ENCODE results near the gene UTP14A.

UTP14A gene

GRCh38 chrX:129953334-129953648, 47.3 kb downstream of the UTP14A start:
- no peak overlapping the region for H3K27ac ChIP-seq (ENCODE audit: low read depth, low read length)
- H3K9me3 ChIP-seq (ENCODE audit: control insufficient read depth, insufficient read depth, low read depth, low read length) = no peaks in the 10 kb centered on the region
- no peaks in the 10 kb centered on the region for H3K36me3 ChIP-seq (ENCODE audit: control insufficient read depth, insufficient read depth, low read length)
- peaks cover 84% of the 10 kb centered on the region for H3K27me3 ChIP-seq (ENCODE audit: control insufficient read depth, insufficient read depth, low read length)
- H3K9ac ChIP-seq (ENCODE audit: low read length) = no peak overlapping the region
- H3K4me1 ChIP-seq (ENCODE audit: control insufficient read depth, insufficient read depth, low read length) = peaks cover 33% of the 10 kb centered on the region
- H3K4me3 ChIP-seq (ENCODE audit: low read depth, low read length) = peak overlapping the region; percentile 69

- H3K9ac ChIP-seq (ENCODE audit: low read length) = no peak overlapping the region
- no peaks in the 10 kb centered on the region for H3K9me3 ChIP-seq (ENCODE audit: control insufficient read depth, insufficient read depth, low read depth, low read length)
- peak overlapping the region; percentile 69 for H3K4me3 ChIP-seq (ENCODE audit: low read depth, low read length)
- peaks cover 34% of the 10 kb centered on the region for H3K4me1 ChIP-seq (ENCODE audit: control insufficient read depth, insufficient read depth, low read length)
- no peaks in the 10 kb centered on the region for H3K36me3 ChIP-seq (ENCODE audit: control insufficient read depth, insufficient read depth, low read length)
- no peak overlapping the region for H3K27ac ChIP-seq (ENCODE audit: low read depth, low read length)
- peaks cover 90% of the 10 kb centered on the region for H3K27me3 ChIP-seq (ENCODE audit: control insufficient read depth, insufficient read depth, low read length)
These were observed 47.9 kb downstream of the UTP14A start for GRCh38 chrX:129953881-129954280.

- no peak overlapping the region for H3K27ac ChIP-seq (ENCODE audit: low read depth, low read length)
- H3K9me3 ChIP-seq (ENCODE audit: control insufficient read depth, insufficient read depth, low read depth, low read length) = no peaks in the 10 kb centered on the region
These were observed 48.8 kb downstream of the UTP14A start for GRCh38 chrX:129954804-129955203.

GRCh38 chrX:129955682-129956081, 49.7 kb downstream of the UTP14A start:
- H3K27ac ChIP-seq (ENCODE audit: low read depth, low read length) = no peak overlapping the region
- H3K9ac ChIP-seq (ENCODE audit: low read length) = no peak overlapping the region
- peaks cover 44% of the 10 kb centered on the region for H3K4me1 ChIP-seq (ENCODE audit: control insufficient read depth, insufficient read depth, low read length)
- no peaks in the 10 kb centered on the region for H3K9me3 ChIP-seq (ENCODE audit: control insufficient read depth, insufficient read depth, low read depth, low read length)
- H3K36me3 ChIP-seq (ENCODE audit: control insufficient read depth, insufficient read depth, low read length) = no peaks in the 10 kb centered on the region
- H3K4me3 ChIP-seq (ENCODE audit: low read depth, low read length) = no peak overlapping the region
- H3K27me3 ChIP-seq (ENCODE audit: control insufficient read depth, insufficient read depth, low read length) = peaks cover 94% of the 10 kb centered on the region

More at GRCh38 chrX:129954804-129955203, 48.8 kb downstream of the UTP14A start:
- Histone ChIP-seq H3K36me3 (ENCODE audit: control insufficient read depth, insufficient read depth, low read length) (no peaks in the 10 kb centered on the region), H3K4me1 (ENCODE audit: control insufficient read depth, insufficient read depth, low read length) (peaks cover 40% of the 10 kb centered on the region), H3K4me3 (ENCODE audit: low read depth, low read length) (no peak overlapping the region), H3K9ac (ENCODE audit: low read length) (no peak overlapping the region), H3K27me3 (ENCODE audit: control insufficient read depth, insufficient read depth, low read length) (peaks cover 94% of the 10 kb centered on the region)

GRCh38 chrX:129956145-129956544, 50.2 kb downstream of the UTP14A start:
- peaks cover 94% of the 10 kb centered on the region for H3K27me3 ChIP-seq (ENCODE audit: control insufficient read depth, insufficient read depth, low read length)

GRCh38 chrX:129956765-129957164, 50.8 kb downstream of the UTP14A start:
- peaks cover 93% of the 10 kb centered on the region for H3K27me3 ChIP-seq (ENCODE audit: control insufficient read depth, insufficient read depth, low read length)
- no peak overlapping the region for H3K27ac ChIP-seq (ENCODE audit: low read depth, low read length)
- no peak overlapping the region for H3K9ac ChIP-seq (ENCODE audit: low read length)
- peaks cover 52% of the 10 kb centered on the region for H3K4me1 ChIP-seq (ENCODE audit: control insufficient read depth, insufficient read depth, low read length)
- H3K4me3 ChIP-seq (ENCODE audit: low read depth, low read length) = peak overlapping the region; percentile 74
- no peaks in the 10 kb centered on the region for H3K36me3 ChIP-seq (ENCODE audit: control insufficient read depth, insufficient read depth, low read length)
- no peaks in the 10 kb centered on the region for H3K9me3 ChIP-seq (ENCODE audit: control insufficient read depth, insufficient read depth, low read depth, low read length)

More at GRCh38 chrX:129956145-129956544, 50.2 kb downstream of the UTP14A start:
- Histone ChIP-seq H3K9ac (ENCODE audit: low read length) (no peak overlapping the region), H3K9me3 (ENCODE audit: control insufficient read depth, insufficient read depth, low read depth, low read length) (no peaks in the 10 kb centered on the region), H3K27ac (ENCODE audit: low read depth, low read length) (no peak overlapping the region), H3K36me3 (ENCODE audit: control insufficient read depth, insufficient read depth, low read length) (no peaks in the 10 kb centered on the region), H3K4me1 (ENCODE audit: control insufficient read depth, insufficient read depth, low read length) (peaks cover 47% of the 10 kb centered on the region), H3K4me3 (ENCODE audit: low read depth, low read length) (peak overlapping the region; percentile 74)

GRCh38 chrX:129957241-129958082, 51.5 kb downstream of the UTP14A start:
- Histone ChIP-seq H3K4me1 (ENCODE audit: control insufficient read depth, insufficient read depth, low read length) (peaks cover 46% of the 10 kb centered on the region), H3K27ac (ENCODE audit: low read depth, low read length) (no peak overlapping the region), H3K36me3 (ENCODE audit: control insufficient read depth, insufficient read depth, low read length) (no peaks in the 10 kb centered on the region), H3K27me3 (ENCODE audit: control insufficient read depth, insufficient read depth, low read length) (peaks cover 90% of the 10 kb centered on the region), H3K9me3 (ENCODE audit: control insufficient read depth, insufficient read depth, low read depth, low read length) (no peaks in the 10 kb centered on the region), H3K4me3 (ENCODE audit: low read depth, low read length) (peak overlapping the region; percentile 74), H3K9ac (ENCODE audit: low read length) (peak overlapping the region; percentile 36)

GRCh38 chrX:129958083-129958465, 52.1 kb downstream of the UTP14A start:
- Histone ChIP-seq H3K4me1 (ENCODE audit: control insufficient read depth, insufficient read depth, low read length) (peaks cover 48% of the 10 kb centered on the region), H3K9ac (ENCODE audit: low read length) (no peak overlapping the region), H3K27ac (ENCODE audit: low read depth, low read length) (no peak overlapping the region), H3K9me3 (ENCODE audit: control insufficient read depth, insufficient read depth, low read depth, low read length) (no peaks in the 10 kb centered on the region), H3K36me3 (ENCODE audit: control insufficient read depth, insufficient read depth, low read length) (no peaks in the 10 kb centered on the region), H3K27me3 (ENCODE audit: control insufficient read depth, insufficient read depth, low read length) (peaks cover 92% of the 10 kb centered on the region), H3K4me3 (ENCODE audit: low read depth, low read length) (peak overlapping the region; percentile 74)

- no peak overlapping the region for H3K27ac ChIP-seq (ENCODE audit: low read depth, low read length)
- H3K9me3 ChIP-seq (ENCODE audit: control insufficient read depth, insufficient read depth, low read depth, low read length) = no peaks in the 10 kb centered on the region
- H3K27me3 ChIP-seq (ENCODE audit: control insufficient read depth, insufficient read depth, low read length) = peaks cover 89% of the 10 kb centered on the region
- H3K36me3 ChIP-seq (ENCODE audit: control insufficient read depth, insufficient read depth, low read length) = no peaks in the 10 kb centered on the region
- peak overlapping the region; percentile 42 for H3K4me3 ChIP-seq (ENCODE audit: low read depth, low read length)
- H3K4me1 ChIP-seq (ENCODE audit: control insufficient read depth, insufficient read depth, low read length) = peaks cover 44% of the 10 kb centered on the region
- H3K9ac ChIP-seq (ENCODE audit: low read length) = no peak overlapping the region
These were observed 53.0 kb downstream of the UTP14A start for GRCh38 chrX:129958814-129959492.

- peak overlapping the region; percentile 42 for H3K4me3 ChIP-seq (ENCODE audit: low read depth, low read length)
- no peaks in the 10 kb centered on the region for H3K36me3 ChIP-seq (ENCODE audit: control insufficient read depth, insufficient read depth, low read length)
- peaks cover 39% of the 10 kb centered on the region for H3K4me1 ChIP-seq (ENCODE audit: control insufficient read depth, insufficient read depth, low read length)
- H3K9me3 ChIP-seq (ENCODE audit: control insufficient read depth, insufficient read depth, low read depth, low read length) = no peaks in the 10 kb centered on the region
- no peak overlapping the region for H3K9ac ChIP-seq (ENCODE audit: low read length)
- peaks cover 85% of the 10 kb centered on the region for H3K27me3 ChIP-seq (ENCODE audit: control insufficient read depth, insufficient read depth, low read length)
- no peak overlapping the region for H3K27ac ChIP-seq (ENCODE audit: low read depth, low read length)
These were observed 53.5 kb downstream of the UTP14A start for GRCh38 chrX:129959493-129959832.

Measured in HUES6 (cell line).